Measurements from ENCODE around the gene CDKN2AIPNL. TPM values are rescaled to one million over a fixed set of nuclear protein-coding genes. Genes with fewer than 3 reads are reported as not detected.

Gene CDKN2AIPNL
- total RNA-seq, 1 donor from 2014 or later, result 29.0 TPM

- TF ChIP-seq CTCF (IDR thresholded peaks at IDR 0.05; ENCODE audit: unreplicated experiment), result no peak
- peak overlapping the region; percentile 100 for H3K27ac Mint-ChIP-seq
- peak; percentile 41 for DNase-seq (ENCODE audit: low spot score, unreplicated experiment)
- no peaks in the 10 kb centered on the region for H3K27me3 Mint-ChIP-seq
- peaks cover 22% of the 10 kb centered on the region for H3K4me1 Mint-ChIP-seq (ENCODE audit: low read depth)
- peaks cover 16% of the 10 kb centered on the region for H3K36me3 Mint-ChIP-seq (ENCODE audit: insufficient read depth)
- peaks cover 7% of the 10 kb centered on the region for H3K9me3 Mint-ChIP-seq (ENCODE audit: low read depth)
- peak overlapping the region; percentile 96 for H3K4me3 Mint-ChIP-seq (ENCODE audit: low read depth)
Observed at GRCh38 chr5:134371834-134372340, 39.8 kb downstream of the CDKN2AIPNL start.

GRCh38 chr5:134370871-134371833, 40.5 kb downstream of the CDKN2AIPNL start, which contains the start of gene UBE2B:
Gene UBE2B (plus strand): TSS chr5:134371569. CDS start chr5:134371596, 27 bp downstream.
- peak; percentile 95 for DNase-seq (ENCODE audit: low spot score, unreplicated experiment)
- peak within 1 kb of the TSS; percentile 96 for H3K4me3 Mint-ChIP-seq (ENCODE audit: low read depth)
- H3K9me3 Mint-ChIP-seq (ENCODE audit: low read depth), result peaks cover 7% of the 10 kb centered on the region
- peak within 1 kb of the TSS; percentile 100 for H3K27ac Mint-ChIP-seq
- H3K36me3 Mint-ChIP-seq (ENCODE audit: insufficient read depth), result peaks cover 16% of the 10 kb centered on the region
- H3K4me1 Mint-ChIP-seq (ENCODE audit: low read depth), result peaks cover 26% of the 10 kb centered on the region
- TF ChIP-seq CTCF (IDR thresholded peaks at IDR 0.05; ENCODE audit: unreplicated experiment), result no peak
- no peaks in the 10 kb centered on the region for H3K27me3 Mint-ChIP-seq

GRCh38 chr5:134370311-134370870, 41.3 kb downstream of the CDKN2AIPNL start:
- Mint-ChIP-seq H3K27me3 (no peaks in the 10 kb centered on the region), H3K27ac (peak overlapping the region; percentile 100), H3K4me3 (ENCODE audit: low read depth) (peak overlapping the region; percentile 96), H3K4me1 (ENCODE audit: low read depth) (peaks cover 28% of the 10 kb centered on the region), H3K9me3 (ENCODE audit: low read depth) (peaks cover 7% of the 10 kb centered on the region), H3K36me3 (ENCODE audit: insufficient read depth) (peaks cover 13% of the 10 kb centered on the region)
- TF ChIP-seq CTCF (IDR thresholded peaks at IDR 0.05; ENCODE audit: unreplicated experiment), result no peak
- DNase-seq (ENCODE audit: low spot score, unreplicated experiment), result no peak

GRCh38 chr5:134365604-134366003, 46.1 kb downstream of the CDKN2AIPNL start:
- Mint-ChIP-seq H3K4me1 (ENCODE audit: low read depth) (peaks cover 13% of the 10 kb centered on the region), H3K27ac (no peak overlapping the region)

More at GRCh38 chr5:134365604-134366003, 46.1 kb downstream of the CDKN2AIPNL start:
- Mint-ChIP-seq H3K27me3 (no peaks in the 10 kb centered on the region), H3K4me3 (ENCODE audit: low read depth) (peak overlapping the region; percentile 9), H3K36me3 (ENCODE audit: insufficient read depth) (peaks cover 6% of the 10 kb centered on the region), H3K9me3 (ENCODE audit: low read depth) (peaks cover 7% of the 10 kb centered on the region)
- no peak for DNase-seq (ENCODE audit: low spot score, unreplicated experiment)
- no peak for TF ChIP-seq CTCF (IDR thresholded peaks at IDR 0.05; ENCODE audit: unreplicated experiment)
